ENCODE results near the gene PTPN14. TPM values are rescaled to one million over a fixed set of nuclear protein-coding genes. Genes with fewer than 3 reads are reported as not detected.

The PTPN14 gene
- total and polyA plus RNA-seq, 2 experiments from 2014 or later: 18.7 to 70.2 TPM

GRCh38 chr1:214506972-214507431 is 44.4 kb downstream of the PTPN14 start (continued):
- TF ChIP-seq POLR2AphosphoS5 (IDR thresholded peaks at IDR 0.05; ENCODE audit: low read depth): no peak

GRCh38 chr1:214505134-214505533 is 46.3 kb downstream of the PTPN14 start:
- no peak overlapping the region for H3K27ac Mint-ChIP-seq
- H3K4me2 ChIP-seq: no peak overlapping the region
- H3K9me3 Mint-ChIP-seq: peaks cover 13% of the 10 kb centered on the region
- 0 out of 2 replicates have a peak, but pooled peaks cover 6% of the 10 kb centered on the region for H3K36me3 ChIP-seq (ENCODE audit: insufficient read depth)
- H3K4me3 Mint-ChIP-seq: peak overlapping the region; percentile 14; the same call in 1 of the 3 replicates
- DNase-seq (ENCODE audit: low spot score): peak; percentile 56
- H3K27me3 Mint-ChIP-seq (ENCODE audit: insufficient read depth, low read depth, poor library complexity): peaks cover 2% of the 10 kb centered on the region
- TF ChIP-seq STAT1 (IDR thresholded peaks at IDR 0.05; ENCODE audit: unreplicated experiment) (no peak), ZNF331 (CRISPR knock-in tag; IDR thresholded peaks at IDR 0.05; ENCODE audit: low read depth) (no peak), CTCF (conservative IDR thresholded peaks at IDR 0.05; ENCODE audit: low read depth in 2 of 2) (peak; percentile 22 to 32), CREB1 (CRISPR knock-in tag; IDR thresholded peaks at IDR 0.05; ENCODE audit: low read depth) (no peak), POLR2AphosphoS5 (IDR thresholded peaks at IDR 0.05; ENCODE audit: low read depth) (no peak), EZH2phosphoT487 (IDR thresholded peaks at IDR 0.05; ENCODE audit: unreplicated experiment) (no peak)
- TF ChIP-seq, protein P1, sequence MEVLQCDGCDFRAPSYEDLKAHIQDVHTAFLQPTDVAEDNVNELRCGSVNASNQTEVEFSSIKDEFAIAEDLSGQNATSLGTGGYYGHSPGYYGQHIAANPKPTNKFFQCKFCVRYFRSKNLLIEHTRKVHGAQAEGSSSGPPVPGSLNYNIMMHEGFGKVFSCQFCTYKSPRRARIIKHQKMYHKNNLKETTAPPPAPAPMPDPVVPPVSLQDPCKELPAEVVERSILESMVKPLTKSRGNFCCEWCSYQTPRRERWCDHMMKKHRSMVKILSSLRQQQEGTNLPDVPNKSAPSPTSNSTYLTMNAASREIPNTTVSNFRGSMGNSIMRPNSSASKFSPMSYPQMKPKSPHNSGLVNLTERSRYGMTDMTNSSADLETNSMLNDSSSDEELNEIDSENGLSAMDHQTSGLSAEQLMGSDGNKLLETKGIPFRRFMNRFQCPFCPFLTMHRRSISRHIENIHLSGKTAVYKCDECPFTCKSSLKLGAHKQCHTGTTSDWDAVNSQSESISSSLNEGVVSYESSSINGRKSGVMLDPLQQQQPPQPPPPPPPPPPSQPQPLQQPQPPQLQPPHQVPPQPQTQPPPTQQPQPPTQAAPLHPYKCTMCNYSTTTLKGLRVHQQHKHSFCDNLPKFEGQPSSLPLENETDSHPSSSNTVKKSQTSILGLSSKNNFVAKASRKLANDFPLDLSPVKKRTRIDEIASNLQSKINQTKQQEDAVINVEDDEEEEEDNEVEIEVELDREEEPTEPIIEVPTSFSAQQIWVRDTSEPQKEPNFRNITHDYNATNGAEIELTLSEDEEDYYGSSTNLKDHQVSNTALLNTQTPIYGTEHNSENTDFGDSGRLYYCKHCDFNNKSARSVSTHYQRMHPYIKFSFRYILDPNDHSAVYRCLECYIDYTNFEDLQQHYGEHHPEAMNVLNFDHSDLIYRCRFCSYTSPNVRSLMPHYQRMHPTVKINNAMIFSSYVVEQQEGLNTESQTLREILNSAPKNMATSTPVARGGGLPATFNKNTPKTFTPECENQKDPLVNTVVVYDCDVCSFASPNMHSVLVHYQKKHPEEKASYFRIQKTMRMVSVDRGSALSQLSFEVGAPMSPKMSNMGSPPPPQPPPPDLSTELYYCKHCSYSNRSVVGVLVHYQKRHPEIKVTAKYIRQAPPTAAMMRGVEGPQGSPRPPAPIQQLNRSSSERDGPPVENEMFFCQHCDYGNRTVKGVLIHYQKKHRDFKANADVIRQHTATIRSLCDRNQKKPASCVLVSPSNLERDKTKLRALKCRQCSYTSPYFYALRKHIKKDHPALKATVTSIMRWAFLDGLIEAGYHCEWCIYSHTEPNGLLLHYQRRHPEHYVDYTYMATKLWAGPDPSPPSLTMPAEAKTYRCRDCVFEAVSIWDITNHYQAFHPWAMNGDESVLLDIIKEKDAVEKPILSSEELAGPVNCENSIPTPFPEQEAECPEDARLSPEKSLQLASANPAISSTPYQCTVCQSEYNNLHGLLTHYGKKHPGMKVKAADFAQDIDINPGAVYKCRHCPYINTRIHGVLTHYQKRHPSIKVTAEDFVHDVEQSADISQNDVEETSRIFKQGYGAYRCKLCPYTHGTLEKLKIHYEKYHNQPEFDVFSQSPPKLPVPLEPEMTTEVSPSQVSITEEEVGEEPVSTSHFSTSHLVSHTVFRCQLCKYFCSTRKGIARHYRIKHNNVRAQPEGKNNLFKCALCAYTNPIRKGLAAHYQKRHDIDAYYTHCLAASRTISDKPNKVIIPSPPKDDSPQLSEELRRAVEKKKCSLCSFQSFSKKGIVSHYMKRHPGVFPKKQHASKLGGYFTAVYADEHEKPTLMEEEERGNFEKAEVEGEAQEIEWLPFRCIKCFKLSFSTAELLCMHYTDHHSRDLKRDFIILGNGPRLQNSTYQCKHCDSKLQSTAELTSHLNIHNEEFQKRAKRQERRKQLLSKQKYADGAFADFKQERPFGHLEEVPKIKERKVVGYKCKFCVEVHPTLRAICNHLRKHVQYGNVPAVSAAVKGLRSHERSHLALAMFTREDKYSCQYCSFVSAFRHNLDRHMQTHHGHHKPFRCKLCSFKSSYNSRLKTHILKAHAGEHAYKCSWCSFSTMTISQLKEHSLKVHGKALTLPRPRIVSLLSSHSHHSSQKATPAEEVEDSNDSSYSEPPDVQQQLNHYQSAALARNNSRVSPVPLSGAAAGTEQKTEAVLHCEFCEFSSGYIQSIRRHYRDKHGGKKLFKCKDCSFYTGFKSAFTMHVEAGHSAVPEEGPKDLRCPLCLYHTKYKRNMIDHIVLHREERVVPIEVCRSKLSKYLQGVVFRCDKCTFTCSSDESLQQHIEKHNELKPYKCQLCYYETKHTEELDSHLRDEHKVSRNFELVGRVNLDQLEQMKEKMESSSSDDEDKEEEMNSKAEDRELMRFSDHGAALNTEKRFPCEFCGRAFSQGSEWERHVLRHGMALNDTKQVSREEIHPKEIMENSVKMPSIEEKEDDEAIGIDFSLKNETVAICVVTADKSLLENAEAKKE (CRISPR knock-in tag; IDR thresholded peaks at IDR 0.05): peak; percentile 70; the same call in 1 of the 2 replicates
- peaks cover 98% of the 10 kb centered on the region for H3K79me2 ChIP-seq (replicated peaks; ENCODE audit: insufficient read depth)
- H3K27ac ChIP-seq (ENCODE audit: low read depth): no peak overlapping the region
- H3K9me2 ChIP-seq (ENCODE audit: insufficient read depth): 0 out of 2 replicates have a peak, but pooled peaks cover 5% of the 10 kb centered on the region
- H3K36me3 Mint-ChIP-seq (ENCODE audit: low read depth): peaks cover 23% of the 10 kb centered on the region
- no peaks in the 10 kb centered on the region for H3K27me3 ChIP-seq (ENCODE audit: insufficient read depth)
- H3K4me1 ChIP-seq (ENCODE audit: insufficient read depth): peaks cover 50% of the 10 kb centered on the region
- peaks cover 38% of the 10 kb centered on the region for H3K4me1 Mint-ChIP-seq
- H2AFZ ChIP-seq: no peak overlapping the region
- no peak overlapping the region for H3K4me3 ChIP-seq
- H4K20me1 ChIP-seq (replicated peaks; ENCODE audit: insufficient read depth): peaks cover 31% of the 10 kb centered on the region
- peak; percentile 54 for ATAC-seq
- 0 out of 2 replicates have a peak, but pooled peaks cover 2% of the 10 kb centered on the region for H3F3A ChIP-seq (replicated peaks; ENCODE audit: low read depth)

Measured in GM23338 (cell line).